GM21367 (cell line): Measurements from ENCODE around the gene TTK.
A peak's percentile ranks its signal among the peaks of the same experiment; 100 is the strongest.
"Not testable (repeated sequence)": the region's sequence is repeated elsewhere in the genome, so short reads cannot be mapped to it uniquely, and the experiment has no call there.

Experiments used
- ATAC-seq: cut with Tn5 transposase; IDR thresholded peaks from one replicate; pipeline ENCODE4 v1.9.1; 2021; ENCODE audit not compliant: unreplicated experiment

The TTK gene

DNA sequence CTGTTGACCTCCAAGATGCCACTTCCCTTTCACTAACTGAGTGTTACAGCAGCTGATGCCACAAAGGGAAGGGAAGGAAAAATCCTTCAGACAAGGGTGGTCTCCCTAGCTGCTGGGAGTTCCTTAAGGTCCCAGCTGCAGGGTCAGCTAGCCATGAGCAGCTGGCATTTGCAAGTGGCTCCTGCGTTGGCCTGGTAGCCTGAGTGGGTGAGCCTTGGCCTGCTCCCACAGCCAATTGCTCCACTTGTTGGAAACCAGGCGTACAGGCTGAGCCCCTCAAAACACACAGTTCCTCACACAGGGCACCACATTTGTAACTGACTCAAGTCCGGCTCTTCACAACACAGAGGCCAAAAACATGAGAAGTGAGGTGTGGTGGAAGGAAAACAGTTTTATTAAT, 16.7 kb downstream of the TTK start:
- ATAC-seq, result no peak

GRCh38 chr6:80021591-80021990, 17.1 kb downstream of the TTK start:
- no peak for ATAC-seq

DNA sequence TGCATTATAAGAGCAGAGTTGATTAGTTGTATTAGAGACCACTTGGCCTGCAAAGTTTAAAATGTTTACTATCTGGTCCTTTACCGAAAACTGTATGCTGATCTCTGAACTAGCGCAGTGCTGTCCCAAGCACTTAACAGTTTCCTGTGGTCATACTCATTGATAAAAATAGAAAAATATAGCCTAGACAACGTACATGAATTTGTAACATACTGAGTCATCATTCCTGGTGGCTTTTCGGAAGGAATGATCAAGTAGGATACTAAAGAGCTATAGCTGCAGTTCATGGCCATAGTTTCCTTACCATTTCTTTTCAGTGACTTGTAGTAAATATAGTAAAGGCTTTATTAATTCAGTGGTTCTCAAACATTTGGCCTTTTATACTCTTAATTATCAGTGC, 18.4 kb downstream of the TTK start:
- no peak for ATAC-seq

GRCh38 chr6:80028589-80028988, 24.1 kb downstream of the TTK start:
- ATAC-seq, result no peak

GRCh38 chr6:80029470-80029869, 25.0 kb downstream of the TTK start:
- ATAC-seq, result peak; percentile 88

DNA sequence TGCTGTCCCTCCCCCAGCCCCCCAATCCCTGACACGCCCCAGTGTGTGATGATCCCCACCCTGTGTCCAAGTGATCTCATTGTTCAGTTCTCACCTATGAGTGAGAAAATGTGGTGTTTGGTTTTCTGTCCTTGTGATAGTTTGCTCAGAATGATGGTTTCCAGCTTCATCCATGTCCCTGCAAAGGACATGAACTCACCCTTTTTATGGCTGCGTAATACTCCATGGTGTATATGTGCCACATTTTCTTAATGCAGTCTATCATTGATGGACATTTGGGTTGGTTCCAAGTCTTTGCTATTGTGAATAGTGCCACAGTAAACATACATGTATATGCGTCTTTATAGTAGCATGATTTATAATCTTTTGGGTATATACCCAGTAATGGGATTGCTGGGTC, 43.8 kb downstream of the TTK start:
- not testable (repeated sequence) for ATAC-seq

DNA sequence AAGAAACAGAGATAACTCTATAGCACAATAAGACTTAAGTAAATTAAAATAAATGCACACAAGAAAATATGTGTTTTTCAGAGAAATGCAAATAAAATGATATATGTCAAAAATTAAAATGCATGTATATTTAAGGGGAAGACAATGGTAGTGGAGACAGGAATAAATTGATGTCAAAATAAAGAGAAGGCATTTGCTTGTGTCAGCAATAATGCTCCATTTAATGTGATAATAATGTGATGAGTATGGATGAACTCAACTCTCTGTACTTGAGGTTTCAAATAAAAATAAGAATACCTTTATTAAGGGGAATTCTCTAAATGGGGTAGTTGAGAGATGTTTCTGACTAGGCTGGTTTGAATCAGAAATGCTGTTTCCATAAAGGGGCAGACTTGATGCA, 56.3 kb downstream of the TTK start:
- no peak for ATAC-seq

DNA sequence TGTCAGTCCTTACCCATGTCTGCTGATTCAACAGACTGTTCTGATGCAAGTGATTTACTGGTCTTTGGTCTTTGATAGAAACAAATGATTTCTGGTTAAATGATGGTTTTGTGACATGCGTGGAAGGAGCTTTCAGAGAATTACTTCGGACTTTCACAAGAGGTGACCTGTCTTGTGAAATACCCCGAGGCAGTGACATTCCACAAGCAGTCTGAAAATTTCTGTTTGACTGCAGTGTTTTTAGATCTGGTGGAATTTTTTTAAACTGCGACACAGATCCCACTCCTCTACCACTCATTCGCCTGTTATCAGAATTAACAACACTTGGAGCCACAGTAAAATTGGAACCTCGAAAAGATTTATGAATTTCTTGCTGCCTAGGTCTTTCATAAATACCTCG, 63.7 kb downstream of the TTK start:
- ATAC-seq, result not testable (repeated sequence)

- not testable (repeated sequence) for ATAC-seq
Measured at GRCh38 chr6:80070431-80070830, 66.0 kb downstream of the TTK start.

DNA sequence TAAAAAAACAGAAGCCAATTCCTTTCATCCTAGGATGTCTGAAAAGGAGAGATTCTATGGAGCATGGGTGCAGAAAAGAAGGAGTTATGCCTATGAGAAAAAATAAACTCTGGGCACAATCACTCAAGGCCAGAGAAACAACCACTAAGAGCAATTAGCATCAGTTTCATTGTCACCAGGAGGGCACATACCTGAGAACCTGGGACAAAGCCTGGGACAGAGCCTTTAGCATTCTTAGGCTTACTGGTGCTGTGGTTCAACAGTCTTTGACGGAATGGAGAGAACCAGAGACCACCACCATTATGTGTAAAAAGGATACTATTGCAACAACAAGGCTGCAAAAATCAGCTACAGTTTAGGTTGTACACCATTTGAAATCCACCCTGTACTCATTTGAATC, 72.6 kb downstream of the TTK start:
- ATAC-seq, result no peak

GRCh38 chr6:80088637-80089036, 84.2 kb downstream of the TTK start:
- ATAC-seq, result no peak

- ATAC-seq, result no peak
Measured at GRCh38 chr6:80091506-80091905, 87.1 kb downstream of the TTK start.
